MCF 10A (cell line): ENCODE data around the gene SULT1E1. TPM values are rescaled to one million over a fixed set of nuclear protein-coding genes. Genes with fewer than 3 reads are reported as not detected.
"Not testable (repeated sequence)": the region's sequence is repeated elsewhere in the genome, so short reads cannot be mapped to it uniquely, and the experiment has no call there.

Experiments
- BruUV-seq: library from RNA; stranded (reverse); fragments of 400-500 nt; replicated peaks from 2 replicates; lab custom pipeline; 2021; lab: Mats Ljungman, UMichigan
- CTCF ChIA-PET: fragments of 300-600 bp; sonication (Branson Sonifier 250); formaldehyde crosslinking; extraction: SDS; loops from one replicate; lab custom pipeline; 2021; ENCODE audit warnings: antibody characterized with exemption, inconsistent platforms; lab: Yijun Ruan, JAX
- POLR2A ChIA-PET: fragments of 300-600, 350-650 bp; sonication (Branson Sonifier 250); formaldehyde crosslinking; extraction: SDS; loops from one replicate; lab custom pipeline; 2020; ENCODE audit warnings: antibody characterized with exemption, inconsistent platforms; lab: Yijun Ruan, JAX
- DNase-seq: peaks from one replicate; pipeline ENCODE4 v3.0.0-alpha.2; 2018; ENCODE audit not compliant: unreplicated experiment
- H3K27ac Mint-ChIP-seq: one replicate; pipeline ENCODE4 v1.8.0; 2022; ENCODE audit warnings: mild to moderate bottlenecking, low read depth, mixed read lengths; ENCODE audit not compliant: unreplicated experiment
- H3K27me3 Mint-ChIP-seq: one replicate; pipeline ENCODE4 v1.8.0; 2022; ENCODE audit warnings: mixed read lengths; ENCODE audit not compliant: insufficient read depth, unreplicated experiment
- H3K36me3 Mint-ChIP-seq: one replicate; pipeline ENCODE4 v1.8.0; 2022; ENCODE audit warnings: mild to moderate bottlenecking, moderate library complexity, mixed read lengths; ENCODE audit not compliant: insufficient read depth, unreplicated experiment
- H3K4me1 Mint-ChIP-seq: one replicate; pipeline ENCODE4 v1.8.0; 2022; ENCODE audit warnings: mixed read lengths; ENCODE audit not compliant: insufficient read depth, unreplicated experiment
- H3K4me3 Mint-ChIP-seq: one replicate; pipeline ENCODE4 v1.8.0; 2022; ENCODE audit warnings: mild to moderate bottlenecking, moderate library complexity, mixed read lengths; ENCODE audit not compliant: unreplicated experiment
- H3K9me3 Mint-ChIP-seq: one replicate; pipeline ENCODE4 v1.8.0; 2022; ENCODE audit warnings: mixed read lengths; ENCODE audit not compliant: unreplicated experiment
- CTCF ChIP-seq: fragments of 200-600 bp; IDR thresholded peaks from one replicate; pipeline ENCODE4 v1.8.0; 2022; ENCODE audit warnings: antibody characterized with exemption, mild to moderate bottlenecking; ENCODE audit not compliant: unreplicated experiment
- intact Hi-C: fragments of 100-400 bp; cut with micrococcal nuclease; formaldehyde crosslinking; loops from 2 replicates; pipeline ENCODE4 v1.14.1; 2022
- total RNA-seq: library from RNA; stranded (reverse); gene quantifications from 2 replicates; pipeline ENCODE4 v1.2.3, GENCODE V29; 2022

The SULT1E1 gene
- total RNA-seq, 1 experiment from 2014 or later, result 6.5 TPM

GRCh38 chr4:69830560-69831269 is 29.2 kb downstream of the SULT1E1 start:
- no peaks in the 10 kb centered on the region for H3K36me3 Mint-ChIP-seq
- intact Hi-C loops, result no loop called here
- peak; percentile 26 for DNase-seq
- no peaks in the 10 kb centered on the region for H3K9me3 Mint-ChIP-seq
- H3K4me1 Mint-ChIP-seq, result peaks cover 11% of the 10 kb centered on the region
- no peak overlapping the region for H3K4me3 Mint-ChIP-seq
- CTCF ChIA-PET, result interaction anchor here (0.6 to 1.4 kb wide), 11 partner anchors 9 to 1055 kb away, joined by 3 to 5 read pairs (median 3); no protein-coding TSS in a partner anchor
- H3K27ac Mint-ChIP-seq, result peak overlapping the region; percentile 26
- BruUV-seq, result no TSS peak
- POLR2A ChIA-PET, result interaction anchor here (0.6 to 2.3 kb wide), 2 partner anchors 27 to 123 kb away, joined by 3 to 5 read pairs; no protein-coding TSS in a partner anchor
- TF ChIP-seq CTCF, result no peak
- no peaks in the 10 kb centered on the region for H3K27me3 Mint-ChIP-seq

GRCh38 chr4:69830192-69830559 is 29.8 kb downstream of the SULT1E1 start:
- TF ChIP-seq CTCF, result no peak
- H3K9me3 Mint-ChIP-seq, result no peaks in the 10 kb centered on the region
- BruUV-seq, result no TSS peak
- H3K27me3 Mint-ChIP-seq, result no peaks in the 10 kb centered on the region
- POLR2A ChIA-PET, result interaction anchor here (0.6 to 2.3 kb wide), 3 partner anchors 8 to 122 kb away, joined by 3 to 5 read pairs (median 3); no protein-coding TSS in a partner anchor
- H3K27ac Mint-ChIP-seq, result peak overlapping the region; percentile 26
- H3K4me3 Mint-ChIP-seq, result no peak overlapping the region
- CTCF ChIA-PET, result interaction anchor here (0.6 to 1.4 kb wide), 7 partner anchors 8 to 1055 kb away, joined by 3 to 5 read pairs (median 3); no protein-coding TSS in a partner anchor
- no peak for DNase-seq
- H3K36me3 Mint-ChIP-seq, result no peaks in the 10 kb centered on the region
- intact Hi-C loops, result no loop called here
- peaks cover 11% of the 10 kb centered on the region for H3K4me1 Mint-ChIP-seq

GRCh38 chr4:69829678-69830077 is 30.3 kb downstream of the SULT1E1 start:
- intact Hi-C loops, result no loop called here
- Mint-ChIP-seq H3K4me3 (no peak overlapping the region), H3K27me3 (no peaks in the 10 kb centered on the region), H3K4me1 (peaks cover 11% of the 10 kb centered on the region), H3K27ac (no peak overlapping the region), H3K9me3 (no peaks in the 10 kb centered on the region), H3K36me3 (no peaks in the 10 kb centered on the region)
- no TSS peak for BruUV-seq
- ChIA-PET CTCF (interaction anchor here (0.9 kb wide), 1 partner anchor 10 kb away, joined by 4 read pairs; no protein-coding TSS in a partner anchor), POLR2A (interaction anchor here (0.6 to 2.3 kb wide), 2 partner anchors 8 to 122 kb away, joined by 3 to 5 read pairs; no protein-coding TSS in a partner anchor)
- no peak for TF ChIP-seq CTCF
- DNase-seq, result no peak

GRCh38 chr4:69828828-69829227 is 31.1 kb downstream of the SULT1E1 start:
- no peaks in the 10 kb centered on the region for H3K9me3 Mint-ChIP-seq
- TF ChIP-seq CTCF, result no peak
- ChIA-PET POLR2A (interaction anchor here (2.3 kb wide), 1 partner anchor 121 kb away, joined by 5 read pairs; no protein-coding TSS in a partner anchor), CTCF (no interaction called here)
- BruUV-seq, result no TSS peak
- H3K4me3 Mint-ChIP-seq, result no peak overlapping the region
- no peaks in the 10 kb centered on the region for H3K36me3 Mint-ChIP-seq
- DNase-seq, result no peak
- intact Hi-C loops, result no loop called here
- H3K27ac Mint-ChIP-seq, result no peak overlapping the region
- H3K27me3 Mint-ChIP-seq, result no peaks in the 10 kb centered on the region
- H3K4me1 Mint-ChIP-seq, result peaks cover 11% of the 10 kb centered on the region

GRCh38 chr4:69825056-69825455 is 34.9 kb downstream of the SULT1E1 start:
- H3K4me1 Mint-ChIP-seq, H3K27me3 Mint-ChIP-seq, POLR2A ChIA-PET, H3K27ac Mint-ChIP-seq, H3K36me3 Mint-ChIP-seq, H3K9me3 Mint-ChIP-seq, DNase-seq, BruUV-seq, intact Hi-C loops, H3K4me3 Mint-ChIP-seq: not testable (repeated sequence)
- CTCF ChIA-PET, result interaction anchor here (1.0 to 5.6 kb wide), 12 partner anchors 8 to 138 kb away, joined by 3 to 88 read pairs (median 14); partner anchors contain the start of genes SULT1B1 and SULT1E1
